Activated T-cell treated with anti-CD3 and anti-CD28 coated beads, Interleukin-2, amount 50 U/mL, for 1 hour (primary cell): Measurements from ENCODE around the gene KCNG2.

Source experiments
- DNase-seq: peaks from one replicate; pipeline ENCODE4 v3.0.0-alpha.2; 2020

The KCNG2 gene

DNA sequence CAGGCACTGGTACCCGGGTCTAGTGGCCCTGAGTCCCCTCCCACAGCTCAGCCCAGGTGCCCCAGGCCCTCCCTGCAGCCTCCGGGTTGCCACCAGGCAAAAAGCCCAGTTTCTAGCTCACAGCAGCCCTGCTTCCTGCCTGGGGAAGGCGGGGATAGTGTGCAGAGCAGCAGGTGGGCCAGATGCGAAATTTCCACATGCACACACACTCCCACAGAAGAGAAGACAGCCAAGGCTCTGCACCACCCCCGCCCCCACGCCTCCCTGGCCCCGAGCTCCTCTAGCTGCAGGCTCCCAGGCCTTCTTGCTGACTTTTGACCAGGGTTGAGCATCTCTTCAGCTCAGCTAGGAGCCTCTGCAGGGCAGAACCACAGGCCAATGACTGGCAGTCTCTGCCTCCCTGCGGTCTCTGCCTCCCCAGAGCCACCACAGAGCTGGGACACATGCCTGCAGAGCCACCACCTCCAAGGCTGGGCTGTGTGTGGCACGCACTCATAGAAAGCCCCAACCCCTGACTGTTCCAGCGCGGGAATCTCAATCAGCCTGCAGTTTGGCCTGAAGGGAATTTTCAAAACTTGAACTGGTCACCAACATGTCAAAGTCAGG lies 146.5 kb downstream of the KCNG2 start:
- DNase-seq: no peak

DNA sequence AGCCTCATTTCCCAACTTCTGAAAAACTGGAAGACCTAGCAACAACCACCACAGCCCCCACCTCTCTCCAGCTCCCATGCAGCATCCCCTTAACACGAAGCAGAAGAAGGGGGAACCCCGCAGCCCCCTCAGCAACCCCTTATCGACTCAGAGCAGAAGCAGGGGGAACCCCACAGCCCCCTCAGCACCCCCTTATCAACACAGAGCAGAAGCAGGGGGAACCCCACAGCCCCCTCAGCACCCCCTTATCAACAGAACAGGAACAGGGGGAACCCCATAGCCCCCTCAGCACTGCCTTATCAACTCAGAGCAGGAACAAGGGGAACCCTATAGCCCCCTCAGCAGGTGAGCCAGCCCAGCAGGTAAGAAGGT lies 147.0 kb downstream of the KCNG2 start:
- DNase-seq: no peak

DNA sequence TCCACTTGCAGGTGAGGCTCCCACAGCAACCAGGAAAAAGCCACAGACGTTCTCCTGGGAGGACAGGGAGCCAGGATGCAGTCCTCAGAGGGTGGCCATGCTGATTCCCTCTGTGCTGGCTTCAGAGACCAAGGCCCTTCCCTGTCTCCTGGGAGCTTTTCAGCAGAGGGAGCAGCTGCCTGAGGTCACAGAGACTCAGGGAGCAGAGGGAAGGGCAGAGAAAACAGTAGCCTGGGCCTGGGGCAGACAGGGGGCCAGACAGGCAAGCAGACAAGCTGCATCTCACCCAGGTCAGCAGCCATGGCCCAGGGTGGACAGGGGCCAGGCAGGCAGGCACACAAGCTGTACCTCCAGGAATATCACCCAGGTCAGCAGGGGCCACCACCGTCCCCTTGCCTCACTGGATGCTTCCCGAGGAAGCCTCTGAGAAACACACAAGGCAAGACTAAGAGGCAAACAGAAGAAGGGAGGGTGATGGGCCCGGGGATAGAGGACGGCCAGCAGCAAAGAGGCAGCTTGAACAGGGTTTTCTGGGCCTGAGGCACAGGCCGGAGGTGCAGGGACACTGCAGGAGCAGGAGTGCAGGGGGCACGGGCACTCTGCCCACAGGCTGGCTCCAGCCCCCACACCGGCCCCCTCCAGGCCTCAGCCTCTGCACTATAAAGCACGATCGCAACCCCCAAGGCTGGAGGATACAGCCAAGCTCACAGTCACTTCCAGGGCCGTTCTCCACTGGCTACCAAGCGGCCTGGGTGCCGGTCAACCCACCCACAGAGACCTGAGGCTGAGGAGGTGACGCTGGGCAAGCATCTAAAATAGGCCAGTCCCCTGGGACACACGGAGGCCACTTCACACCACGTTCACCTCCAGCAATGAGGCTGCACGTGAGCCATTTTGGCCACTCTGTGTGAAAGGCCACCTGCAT lies 147.6 kb downstream of the KCNG2 start:
- DNase-seq: no peak

DNA sequence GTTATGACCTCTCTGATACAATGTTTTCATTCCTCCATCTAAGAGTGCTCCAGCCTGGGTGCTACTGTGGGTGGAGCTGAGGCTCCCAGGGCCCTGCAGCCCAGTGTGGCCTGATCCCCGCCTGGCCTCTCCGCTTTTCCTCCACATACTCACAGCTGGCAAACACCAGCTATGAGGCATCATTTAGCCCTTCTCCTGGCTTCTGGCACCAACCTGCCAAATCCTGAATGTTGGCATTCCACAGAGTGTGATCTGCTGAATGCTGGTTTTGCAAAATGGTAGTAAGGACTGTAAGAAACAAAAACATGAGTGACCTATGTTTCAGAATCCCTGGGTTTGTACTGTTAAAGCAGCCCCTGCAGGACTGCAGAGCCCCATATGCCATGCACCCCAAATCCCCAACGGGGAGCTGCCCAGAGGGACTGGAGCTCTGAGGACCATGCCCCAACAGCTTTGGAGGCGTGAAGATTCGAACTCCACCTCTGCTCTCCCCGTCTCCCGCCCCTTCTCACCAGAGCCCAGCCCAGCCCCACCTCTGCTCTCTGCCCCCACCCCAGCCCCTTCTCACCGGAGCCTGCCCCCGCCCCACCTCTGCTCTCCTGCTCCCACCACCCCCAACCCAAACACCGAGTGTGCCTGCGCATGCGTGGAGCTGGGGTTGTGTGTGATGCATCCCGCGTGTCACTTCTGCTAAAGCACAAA lies 149.5 kb downstream of the KCNG2 start:
- no peak for DNase-seq

DNA sequence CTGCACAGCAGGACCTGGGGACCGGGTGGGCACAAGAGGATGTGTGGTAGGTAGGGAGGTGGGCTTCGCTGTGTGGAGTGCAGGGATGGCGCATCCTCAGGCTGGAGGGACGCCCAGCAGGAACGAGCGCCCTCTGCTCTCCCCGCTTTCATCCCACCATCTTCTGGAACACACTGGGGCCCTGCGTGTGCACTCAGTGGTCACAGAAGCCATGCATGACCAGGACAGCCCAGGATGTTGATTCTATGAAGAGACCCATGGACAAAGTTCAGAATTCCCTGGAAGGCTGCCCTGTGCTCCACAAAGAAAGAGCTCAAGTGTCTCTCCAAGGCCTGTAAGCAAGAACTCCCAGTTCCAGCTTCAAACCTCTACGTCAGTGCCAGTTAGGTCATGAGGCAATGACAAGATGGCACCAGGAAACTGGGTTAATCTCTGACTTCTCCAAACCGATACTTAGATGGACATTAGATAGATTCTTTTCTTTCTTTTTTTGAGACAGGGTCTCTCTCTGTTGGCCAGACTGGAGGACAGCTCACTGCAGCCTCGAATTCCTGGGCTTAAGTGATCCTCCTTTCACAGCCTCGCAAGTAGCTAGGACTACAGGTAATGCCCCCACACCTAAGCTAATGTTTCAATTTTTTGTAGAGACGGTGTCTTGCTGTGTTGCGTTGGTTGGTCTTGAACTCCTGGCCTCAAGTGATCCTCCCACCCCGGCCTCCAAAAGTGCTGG lies 150.3 kb downstream of the KCNG2 start:
- DNase-seq: no peak

DNA sequence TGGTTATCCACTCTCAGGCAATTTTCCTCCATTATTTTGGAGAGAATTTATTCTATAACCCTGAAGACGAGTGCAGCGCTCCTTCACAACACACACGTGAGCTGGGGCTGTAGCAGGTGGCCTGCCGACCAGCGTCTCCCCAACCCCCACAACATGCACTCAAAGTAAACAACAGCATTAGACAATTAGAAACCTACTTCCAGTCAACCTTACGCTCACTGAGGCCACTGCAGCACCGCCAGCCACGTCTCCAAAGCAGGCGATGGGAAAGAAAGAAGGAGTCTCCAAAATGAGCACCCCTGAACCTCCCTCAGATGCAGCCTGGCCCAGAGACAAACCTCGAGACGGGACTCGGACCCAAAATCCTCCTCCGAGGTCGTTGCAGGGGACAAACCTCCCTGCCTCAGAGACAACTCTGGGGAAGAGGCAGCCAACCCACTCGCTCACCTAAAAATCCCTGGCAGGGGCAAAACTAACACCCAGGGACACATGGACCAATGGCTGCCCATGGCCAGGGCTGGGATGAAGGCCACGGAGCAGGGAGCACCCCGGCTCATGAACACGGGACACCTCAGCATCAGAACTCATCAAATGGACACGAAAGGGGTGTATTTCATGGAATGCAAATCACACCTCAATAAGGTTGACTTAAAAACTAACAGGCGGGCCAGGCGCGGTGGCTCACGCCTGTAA lies 151.1 kb downstream of the KCNG2 start:
- no peak for DNase-seq
